A549 (cell line): Measurements from ENCODE around the gene NEU4.
"Not testable (repeated sequence)": the region's sequence is repeated elsewhere in the genome, so short reads cannot be mapped to it uniquely, and the experiment has no call there.

Experiments
- CEBPB ChIP-seq, 2 experiments: fragments of >200 bp in 1 of 2; sonication (Bioruptor Twin) in 1 of 2; formaldehyde crosslinking in 1 of 2; IDR thresholded peaks; 2 replicates each; pipeline ENCODE4 v1.6.1; 2012 to 2016
- EP300 ChIP-seq, 2 experiments: fragments of >200 bp; sonication (Bioruptor Twin); formaldehyde crosslinking; IDR thresholded peaks; 2 replicates in 1 of 2; 3 replicates in 1 of 2; pipeline ENCODE4 v1.6.1; 2016 to 2017
- MAFK ChIP-seq: fragments of 450-650 bp; IDR thresholded peaks from 2 replicates; pipeline ENCODE4 v1.6.1; 2014; ENCODE audit not compliant: partially characterized antibody
- NPAS2 ChIP-seq: fragments of 250-450 bp; sonication (Bioruptor Pico); IDR thresholded peaks from 2 replicates; pipeline ENCODE4 v1.8.0; 2022; ENCODE audit warnings: mild to moderate bottlenecking, moderate library complexity, borderline replicate concordance
- POLR2AphosphoS2 ChIP-seq: conservative IDR thresholded peaks from 2 replicates; pipeline ENCODE4 v1.6.1; 2012; ENCODE audit warnings: low read length, improper control_type of control experiment, inconsistent platforms
- RAD21 ChIP-seq, 2 experiments: fragments of >200 bp in 1 of 2; sonication (Bioruptor Twin) in 1 of 2; formaldehyde crosslinking in 1 of 2; IDR thresholded peaks in 1 of 2; conservative IDR thresholded peaks in 1 of 2; 2 replicates in 1 of 2; 3 replicates in 1 of 2; pipeline ENCODE4 v1.6.1; 2012 to 2018; ENCODE audit warnings: inconsistent platforms in 1 of 2
- TF ChIP-seq, protein P1 (sequence below): fragments of >200 bp; sonication (Bioruptor Twin); formaldehyde crosslinking; IDR thresholded peaks from 3 replicates; pipeline ENCODE4 v1.5.1; 2016
- TF ChIP-seq, protein P2 (sequence below): fragments of 200-600 bp; sonication (generic); IDR thresholded peaks from 2 replicates; pipeline ENCODE4 v1.6.1; 2016; ENCODE audit warnings: antibody characterized with exemption, mild to moderate bottlenecking, moderate library complexity
- TF ChIP-seq, protein P3 (sequence below): IDR thresholded peaks from 2 replicates; pipeline ENCODE4 v1.6.1; 2012

DNA sequence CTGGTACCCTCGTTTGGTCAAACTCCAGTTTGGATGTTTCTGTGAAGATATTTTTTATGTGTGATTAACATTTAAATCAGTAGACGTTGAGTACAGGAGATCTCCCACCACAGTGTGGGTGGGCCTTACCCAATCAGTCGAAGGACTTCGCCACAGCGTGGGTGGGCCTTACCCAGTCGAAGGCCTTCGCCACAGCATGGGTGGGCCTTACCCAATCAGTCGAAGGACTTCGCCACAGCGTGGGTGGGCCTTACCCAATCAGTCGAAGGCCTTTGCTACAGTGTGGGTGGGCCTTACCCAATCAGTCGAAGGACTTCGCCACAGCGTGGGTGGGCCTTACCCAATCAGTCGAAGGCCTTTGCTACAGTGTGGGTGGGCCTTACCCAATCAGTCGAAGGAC, 49.1 kb upstream of the NEU4 start:
- TF ChIP-seq, protein P1, sequence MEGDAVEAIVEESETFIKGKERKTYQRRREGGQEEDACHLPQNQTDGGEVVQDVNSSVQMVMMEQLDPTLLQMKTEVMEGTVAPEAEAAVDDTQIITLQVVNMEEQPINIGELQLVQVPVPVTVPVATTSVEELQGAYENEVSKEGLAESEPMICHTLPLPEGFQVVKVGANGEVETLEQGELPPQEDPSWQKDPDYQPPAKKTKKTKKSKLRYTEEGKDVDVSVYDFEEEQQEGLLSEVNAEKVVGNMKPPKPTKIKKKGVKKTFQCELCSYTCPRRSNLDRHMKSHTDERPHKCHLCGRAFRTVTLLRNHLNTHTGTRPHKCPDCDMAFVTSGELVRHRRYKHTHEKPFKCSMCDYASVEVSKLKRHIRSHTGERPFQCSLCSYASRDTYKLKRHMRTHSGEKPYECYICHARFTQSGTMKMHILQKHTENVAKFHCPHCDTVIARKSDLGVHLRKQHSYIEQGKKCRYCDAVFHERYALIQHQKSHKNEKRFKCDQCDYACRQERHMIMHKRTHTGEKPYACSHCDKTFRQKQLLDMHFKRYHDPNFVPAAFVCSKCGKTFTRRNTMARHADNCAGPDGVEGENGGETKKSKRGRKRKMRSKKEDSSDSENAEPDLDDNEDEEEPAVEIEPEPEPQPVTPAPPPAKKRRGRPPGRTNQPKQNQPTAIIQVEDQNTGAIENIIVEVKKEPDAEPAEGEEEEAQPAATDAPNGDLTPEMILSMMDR = not testable (repeated sequence)
- TF ChIP-seq, protein P2, sequence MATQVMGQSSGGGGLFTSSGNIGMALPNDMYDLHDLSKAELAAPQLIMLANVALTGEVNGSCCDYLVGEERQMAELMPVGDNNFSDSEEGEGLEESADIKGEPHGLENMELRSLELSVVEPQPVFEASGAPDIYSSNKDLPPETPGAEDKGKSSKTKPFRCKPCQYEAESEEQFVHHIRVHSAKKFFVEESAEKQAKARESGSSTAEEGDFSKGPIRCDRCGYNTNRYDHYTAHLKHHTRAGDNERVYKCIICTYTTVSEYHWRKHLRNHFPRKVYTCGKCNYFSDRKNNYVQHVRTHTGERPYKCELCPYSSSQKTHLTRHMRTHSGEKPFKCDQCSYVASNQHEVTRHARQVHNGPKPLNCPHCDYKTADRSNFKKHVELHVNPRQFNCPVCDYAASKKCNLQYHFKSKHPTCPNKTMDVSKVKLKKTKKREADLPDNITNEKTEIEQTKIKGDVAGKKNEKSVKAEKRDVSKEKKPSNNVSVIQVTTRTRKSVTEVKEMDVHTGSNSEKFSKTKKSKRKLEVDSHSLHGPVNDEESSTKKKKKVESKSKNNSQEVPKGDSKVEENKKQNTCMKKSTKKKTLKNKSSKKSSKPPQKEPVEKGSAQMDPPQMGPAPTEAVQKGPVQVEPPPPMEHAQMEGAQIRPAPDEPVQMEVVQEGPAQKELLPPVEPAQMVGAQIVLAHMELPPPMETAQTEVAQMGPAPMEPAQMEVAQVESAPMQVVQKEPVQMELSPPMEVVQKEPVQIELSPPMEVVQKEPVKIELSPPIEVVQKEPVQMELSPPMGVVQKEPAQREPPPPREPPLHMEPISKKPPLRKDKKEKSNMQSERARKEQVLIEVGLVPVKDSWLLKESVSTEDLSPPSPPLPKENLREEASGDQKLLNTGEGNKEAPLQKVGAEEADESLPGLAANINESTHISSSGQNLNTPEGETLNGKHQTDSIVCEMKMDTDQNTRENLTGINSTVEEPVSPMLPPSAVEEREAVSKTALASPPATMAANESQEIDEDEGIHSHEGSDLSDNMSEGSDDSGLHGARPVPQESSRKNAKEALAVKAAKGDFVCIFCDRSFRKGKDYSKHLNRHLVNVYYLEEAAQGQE = not testable (repeated sequence)
- TF ChIP-seq CEBPB (IDR thresholded peaks at IDR 0.05); RAD21 (conservative IDR thresholded peaks at IDR 0.05 in 1 of 2, IDR thresholded peaks at IDR 0.05 in 1 of 2); NPAS2; MAFK; EP300 (IDR thresholded peaks at IDR 0.05); POLR2AphosphoS2: not testable (repeated sequence)
- TF ChIP-seq, protein P3, sequence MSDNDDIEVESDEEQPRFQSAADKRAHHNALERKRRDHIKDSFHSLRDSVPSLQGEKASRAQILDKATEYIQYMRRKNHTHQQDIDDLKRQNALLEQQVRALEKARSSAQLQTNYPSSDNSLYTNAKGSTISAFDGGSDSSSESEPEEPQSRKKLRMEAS = not testable (repeated sequence)
